Adrenal gland (tissue), 5 donors: ENCODE data around the gene ASPHD1.

Experiments
- POLR2A ChIP-seq, 2 donors: fragments of 450-650 bp; IDR thresholded peaks; one replicate each; pipeline ENCODE4 v1.6.1; 2017; ENCODE audit warnings: antibody characterized with exemption in 2 of 2, mild to moderate bottlenecking in 2 of 2, moderate library complexity in 1 of 2
- TF ChIP-seq, protein P1 (sequence below), 6 experiments: fragments of 450-650 bp in 4 of 6; fragments of 200-600 bp in 2 of 6; sonication (generic) in 1 of 6; IDR thresholded peaks; 1 replicate in 5 of 6; 2 replicates in 1 of 6; pipeline versions ENCODE4 v1.5.1 to v1.8.0; 2016 to 2021; ENCODE audit warnings: antibody characterized with exemption in 6 of 6, mild to moderate bottlenecking in 2 of 6, moderate library complexity in 1 of 6
- donor health status: DM: no; HTN: no; CAD: no.

DNA sequence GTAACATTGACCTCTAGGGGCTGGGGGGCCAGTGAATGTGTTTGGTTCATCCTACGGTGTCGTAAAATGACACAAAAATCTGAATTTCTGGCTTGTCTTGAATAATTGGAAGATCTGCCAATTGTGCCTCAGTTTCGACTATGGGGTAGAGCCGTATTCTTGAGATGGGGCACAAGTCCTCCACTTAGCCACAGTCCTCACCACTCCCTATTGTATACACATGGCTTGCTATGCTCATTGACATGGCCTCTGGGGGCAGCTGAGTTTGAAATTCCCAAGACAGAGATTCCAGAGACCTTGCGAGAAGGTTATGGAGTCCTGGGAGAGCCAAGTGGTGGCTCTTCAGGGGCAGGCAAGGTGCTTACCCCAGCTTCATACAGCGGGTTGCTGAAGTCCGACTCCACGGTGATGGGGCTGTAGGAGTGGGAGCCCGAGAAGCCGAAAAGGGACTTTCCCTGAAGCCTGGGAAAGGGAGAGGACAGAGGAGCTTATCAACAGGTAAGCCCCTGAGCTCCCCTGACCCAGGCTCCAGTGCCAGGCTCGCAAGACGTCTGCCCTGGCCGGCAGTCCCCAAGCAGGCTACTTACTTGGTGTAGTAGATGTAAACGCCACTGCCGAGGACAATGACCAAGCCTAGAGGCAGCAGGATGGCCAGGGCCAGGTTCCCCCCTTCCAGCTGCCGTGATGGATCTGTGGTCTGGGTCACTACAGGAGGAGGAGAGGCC, 28.3 kb upstream of the ASPHD1 start:
- TF ChIP-seq, protein P1, sequence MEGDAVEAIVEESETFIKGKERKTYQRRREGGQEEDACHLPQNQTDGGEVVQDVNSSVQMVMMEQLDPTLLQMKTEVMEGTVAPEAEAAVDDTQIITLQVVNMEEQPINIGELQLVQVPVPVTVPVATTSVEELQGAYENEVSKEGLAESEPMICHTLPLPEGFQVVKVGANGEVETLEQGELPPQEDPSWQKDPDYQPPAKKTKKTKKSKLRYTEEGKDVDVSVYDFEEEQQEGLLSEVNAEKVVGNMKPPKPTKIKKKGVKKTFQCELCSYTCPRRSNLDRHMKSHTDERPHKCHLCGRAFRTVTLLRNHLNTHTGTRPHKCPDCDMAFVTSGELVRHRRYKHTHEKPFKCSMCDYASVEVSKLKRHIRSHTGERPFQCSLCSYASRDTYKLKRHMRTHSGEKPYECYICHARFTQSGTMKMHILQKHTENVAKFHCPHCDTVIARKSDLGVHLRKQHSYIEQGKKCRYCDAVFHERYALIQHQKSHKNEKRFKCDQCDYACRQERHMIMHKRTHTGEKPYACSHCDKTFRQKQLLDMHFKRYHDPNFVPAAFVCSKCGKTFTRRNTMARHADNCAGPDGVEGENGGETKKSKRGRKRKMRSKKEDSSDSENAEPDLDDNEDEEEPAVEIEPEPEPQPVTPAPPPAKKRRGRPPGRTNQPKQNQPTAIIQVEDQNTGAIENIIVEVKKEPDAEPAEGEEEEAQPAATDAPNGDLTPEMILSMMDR (IDR thresholded peaks at IDR 0.05), result no peak
- TF ChIP-seq POLR2A (IDR thresholded peaks at IDR 0.05), result no peak
